IMR-90 (cell line): Measurements from ENCODE around the gene SPI1. TPM values are rescaled to one million over a fixed set of nuclear protein-coding genes. Genes with fewer than 3 reads are reported as not detected.

Experiments used
- ATAC-seq: fragments of 200-7000 bp; cut with Tn5 transposase; 2 replicates; pipeline ENCODE4 v1.9.1; 2020; ENCODE audit warnings: low read depth, mild to moderate bottlenecking, moderate library complexity
- BruUV-seq: library from RNA; stranded (reverse); fragments of 400-500 nt; replicated peaks from 2 replicates; lab custom pipeline; 2021; lab: Mats Ljungman, UMichigan
- CTCF ChIA-PET: fragments of 300-600 bp; formaldehyde crosslinking; extraction: SDS; loops from one replicate; lab custom pipeline; 2021; ENCODE audit warnings: antibody characterized with exemption; lab: Yijun Ruan, JAX
- POLR2A ChIA-PET: fragments of 300-600 bp; sonication (Branson Sonifier 250); formaldehyde crosslinking; loops from one replicate; lab custom pipeline; 2022; ENCODE audit warnings: antibody characterized with exemption; ENCODE audit not compliant: unreplicated experiment; lab: Charles Lee
- DNase-seq: peaks from one replicate; pipeline ENCODE4 v3.0.0; 2013
- H2AFZ ChIP-seq: replicated peaks from 2 replicates; pipeline ENCODE3; 2013; ENCODE audit warnings: low read length, mild to moderate bottlenecking; ENCODE audit not compliant: poor library complexity
- H2AK5ac ChIP-seq: 2 replicates; pipeline ENCODE4 v1.6.1; 2013; ENCODE audit warnings: low read depth, low read length, inconsistent platforms
- H2AK9ac ChIP-seq: replicated peaks from 2 replicates; pipeline ENCODE3; 2013; ENCODE audit warnings: mild to moderate bottlenecking, low read depth, low read length, moderate library complexity; ENCODE audit not compliant: poor library complexity
- H2BK120ac ChIP-seq: 2 replicates; pipeline ENCODE4 v1.6.1; 2013; ENCODE audit warnings: low read depth, low read length, inconsistent platforms
- H2BK15ac ChIP-seq: 3 replicates; pipeline ENCODE4 v1.6.1; 2013; ENCODE audit warnings: low read depth, low read length, inconsistent platforms
- H2BK20ac ChIP-seq: 2 replicates; pipeline ENCODE4 v1.6.1; 2013; ENCODE audit warnings: low read depth, mild to moderate bottlenecking, inconsistent platforms, low read length, moderate library complexity
- H2BK5ac ChIP-seq: 2 replicates; pipeline ENCODE4 v1.6.1; 2013; ENCODE audit warnings: mild to moderate bottlenecking, low read depth, low read length, inconsistent platforms; ENCODE audit not compliant: poor library complexity, severe bottlenecking
- H3K14ac ChIP-seq: replicated peaks from 2 replicates; pipeline ENCODE4 v1.6.1; 2013; ENCODE audit warnings: low read depth, low read length, inconsistent platforms
- H3K18ac ChIP-seq: 2 replicates; pipeline ENCODE4 v1.6.1; 2013; ENCODE audit warnings: low read depth, low read length, control low read depth
- H3K23ac ChIP-seq: 2 replicates; pipeline ENCODE4 v1.6.1; 2013; ENCODE audit warnings: low read depth, low read length, inconsistent platforms
- H3K27ac ChIP-seq: 2 replicates; pipeline ENCODE4 v1.5.1; 2013; ENCODE audit warnings: mild to moderate bottlenecking, control low read depth, low read length; ENCODE audit not compliant: insufficient read depth
- H3K27me3 ChIP-seq: 2 replicates; pipeline ENCODE4 v1.6.1; 2013; ENCODE audit warnings: low read length; ENCODE audit not compliant: control insufficient read depth, insufficient read depth
- H3K36me3 ChIP-seq: 2 replicates; pipeline ENCODE4 v1.6.1; 2013; ENCODE audit warnings: low read length, mixed read lengths; ENCODE audit not compliant: control insufficient read depth, insufficient read depth
- H3K4ac ChIP-seq: 2 replicates; pipeline ENCODE4 v1.6.1; 2013; ENCODE audit warnings: low read depth, low read length, inconsistent platforms
- H3K4me1 ChIP-seq: 2 replicates; pipeline ENCODE4 v1.6.1; 2013; ENCODE audit warnings: low read length, mixed read lengths; ENCODE audit not compliant: control insufficient read depth, insufficient read depth
- H3K4me2 ChIP-seq: 2 replicates; pipeline ENCODE4 v1.6.1; 2013; ENCODE audit warnings: low read depth, mild to moderate bottlenecking, control low read depth, low read length, moderate library complexity
- H3K4me3 ChIP-seq: 2 replicates; pipeline ENCODE4 v1.5.1; 2013; ENCODE audit warnings: low read depth, mild to moderate bottlenecking, control low read depth, low read length, moderate library complexity; ENCODE audit not compliant: insufficient read depth
- H3K56ac ChIP-seq: 2 replicates; pipeline ENCODE4 v1.6.1; 2013; ENCODE audit warnings: low read length, inconsistent platforms; ENCODE audit not compliant: insufficient read depth; ENCODE audit errors: extremely low read depth
- H3K79me1 ChIP-seq, 2 experiments: 2 replicates each; pipeline ENCODE4 v1.6.1; 2013; ENCODE audit warnings: low read length in 2 of 2, inconsistent platforms in 1 of 2, low read depth in 1 of 2
- H3K9ac ChIP-seq: 2 replicates; pipeline ENCODE4 v1.6.1; 2013; ENCODE audit warnings: low read depth, low read length, control low read depth
- H3K9me1 ChIP-seq: 2 replicates; pipeline ENCODE4 v1.6.1; 2013; ENCODE audit warnings: low read length, inconsistent platforms; ENCODE audit not compliant: insufficient read depth
- H3K9me3 ChIP-seq: 2 replicates; pipeline ENCODE4 v1.6.1; 2013; ENCODE audit warnings: low read length; ENCODE audit not compliant: control insufficient read depth, insufficient read depth
- H4K20me1 ChIP-seq: 2 replicates; pipeline ENCODE4 v1.6.1; 2013; ENCODE audit warnings: low read length, inconsistent platforms; ENCODE audit not compliant: insufficient read depth
- H4K5ac ChIP-seq: 2 replicates; pipeline ENCODE4 v1.6.1; 2013; ENCODE audit warnings: mild to moderate bottlenecking, low read depth, low read length, control low read depth
- H4K8ac ChIP-seq, 2 experiments: 2 replicates each; pipeline ENCODE4 v1.6.1; 2013; ENCODE audit warnings: low read depth in 2 of 2, low read length in 2 of 2, control low read depth in 1 of 2, inconsistent platforms in 1 of 2
- H4K91ac ChIP-seq: 2 replicates; pipeline ENCODE4 v1.6.1; 2013; ENCODE audit warnings: low read depth, low read length, inconsistent platforms; ENCODE audit not compliant: insufficient read depth
- BHLHE40 ChIP-seq: fragments of 150-350 bp; IDR thresholded peaks from 2 replicates; pipeline ENCODE4 v1.6.1; 2016; ENCODE audit warnings: mild to moderate bottlenecking, low read depth, low read length
- CEBPB ChIP-seq: IDR thresholded peaks from 2 replicates; pipeline ENCODE4 v1.6.1; 2012; ENCODE audit warnings: low read depth, low read length, improper control_type of control experiment
- CHD1 ChIP-seq: IDR thresholded peaks from 2 replicates; pipeline ENCODE4 v1.6.1; 2012; ENCODE audit warnings: low read depth, low read length, improper control_type of control experiment
- FOS ChIP-seq: fragments of 150-350 bp; IDR thresholded peaks from 2 replicates; pipeline ENCODE4 v1.6.1; 2016; ENCODE audit warnings: low read depth, low read length
- MAZ ChIP-seq: IDR thresholded peaks from 2 replicates; pipeline ENCODE4 v1.6.1; 2012; ENCODE audit warnings: low read depth, mild to moderate bottlenecking, low read length, improper control_type of control experiment, moderate library complexity, borderline replicate concordance
- MXI1 ChIP-seq: IDR thresholded peaks from 2 replicates; pipeline ENCODE4 v1.6.1; 2012; ENCODE audit warnings: low read depth, mild to moderate bottlenecking, low read length, moderate library complexity, borderline replicate concordance
- POLR2A ChIP-seq: IDR thresholded peaks from 2 replicates; pipeline ENCODE4 v1.6.1; 2012; ENCODE audit warnings: mild to moderate bottlenecking, low read depth, low read length
- RAD21 ChIP-seq: IDR thresholded peaks from 2 replicates; pipeline ENCODE4 v1.6.1; 2012; ENCODE audit warnings: low read length, improper control_type of control experiment
- RCOR1 ChIP-seq: IDR thresholded peaks from 2 replicates; pipeline ENCODE4 v1.6.1; 2012; ENCODE audit warnings: mild to moderate bottlenecking, low read length, improper control_type of control experiment; ENCODE audit not compliant: insufficient replicate concordance
- RFX5 ChIP-seq: IDR thresholded peaks from 2 replicates; pipeline ENCODE4 v1.8.0; 2012; ENCODE audit warnings: low read depth, mild to moderate bottlenecking, low read length, moderate library complexity
- SMC3 ChIP-seq: fragments of 150-350 bp; IDR thresholded peaks from 2 replicates; pipeline ENCODE4 v1.6.1; 2016; ENCODE audit warnings: low read depth, mild to moderate bottlenecking, antibody characterized with exemption, low read length, moderate library complexity
- WGBS, 2 experiments: methylation state at CpG; one replicate each; pipeline versions ENCODE4 v1.1.5 to v1.1.7; 2013; ENCODE audit warnings: missing lambda C conversion rate in 2 of 2; ENCODE audit not compliant: insufficient read length in 1 of 2; ENCODE audit errors: extremely low coverage in 2 of 2; 5-methylcytosine and 5-hydroxymethylcytosine counted together
- dilution Hi-C: fragments of 300-500 bp; cut with HindIII; formaldehyde crosslinking; loops from one replicate; pipeline ENCODE4 v1.14.3; 2018; ENCODE audit warnings: low sequenced_read_pairs; ENCODE audit not compliant: unreplicated experiment
- in situ Hi-C: fragments of 300-500 bp; cut with MboI; formaldehyde crosslinking; loops from 3 replicates; pipeline ENCODE4 v1.14.3; 2019; ENCODE audit warnings: low sequenced_read_pairs, inconsistent platforms, mixed read lengths
- intact Hi-C: fragments of 100-400 bp; cut with micrococcal nuclease; formaldehyde crosslinking; loops from 2 replicates; pipeline ENCODE4 v1.10.0; 2022
- polyA plus RNA-seq, 3 experiments: library from polyadenylated mRNA; depleted of rRNA; stranded (reverse); fragments of >200 nt; gene quantifications; 2 replicates each; pipeline ENCODE4 v1.2.3, GENCODE V29; 2012; ENCODE audit warnings: low replicate concordance in 1 of 3
- total RNA-seq: library from RNA; depleted of rRNA; stranded (reverse); fragments of >200 nt; gene quantifications from 2 replicates; pipeline ENCODE4 v1.2.3, GENCODE V29; 2012
- TF ChIP-seq, protein P1 (sequence below): fragments of 150-350 bp; IDR thresholded peaks from 2 replicates; pipeline ENCODE4 v1.6.1; 2016; ENCODE audit warnings: low read depth, mild to moderate bottlenecking, low read length, moderate library complexity, borderline replicate concordance
- TF ChIP-seq, protein P2 (sequence below): fragments of 150-350 bp; IDR thresholded peaks from 2 replicates; pipeline ENCODE4 v1.6.1; 2017; ENCODE audit warnings: mild to moderate bottlenecking, antibody characterized with exemption, low read length, low read depth
- TF ChIP-seq, protein P3 (sequence below): conservative IDR thresholded peaks from 2 replicates; pipeline ENCODE4 v1.5.1; 2012; ENCODE audit warnings: mild to moderate bottlenecking, low read depth, low read length, improper control_type of control experiment

SPI1 gene
- total and polyA plus RNA-seq, 2 of the 4 experiments (the other 2 are of a cell fraction), result not detected

DNA sequence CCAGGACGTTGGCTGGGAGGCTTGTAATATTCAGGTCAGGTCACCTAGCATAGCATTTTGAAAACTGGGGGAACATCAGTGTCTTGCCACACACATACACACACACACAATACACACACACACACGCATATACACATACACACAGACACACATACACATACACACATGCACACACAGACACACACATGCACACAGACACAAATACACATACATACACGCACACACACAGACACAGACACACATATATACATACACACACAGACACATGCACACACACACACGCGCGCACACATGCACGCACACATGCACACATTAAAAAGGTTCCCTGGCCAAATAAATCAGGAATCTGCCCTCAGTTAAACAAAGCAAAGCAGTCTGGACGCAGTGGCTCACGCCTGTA, 38.3 kb downstream of the SPI1 start:
- no peaks in the 10 kb centered on the region for H3K79me1 ChIP-seq
- no peak overlapping the region for H3K23ac ChIP-seq
- CTCF ChIA-PET, result no interaction called here
- no peaks in the 10 kb centered on the region for H3K9me3 ChIP-seq
- no peaks in the 10 kb centered on the region for H3K4me1 ChIP-seq
- H2AFZ ChIP-seq, result no peak overlapping the region
- H3K9ac ChIP-seq, result no peak overlapping the region
- intact Hi-C loops (no loop called here), in situ Hi-C loops (no loop called here), dilution Hi-C loops (no loop called here)
- no peak overlapping the region for H3K18ac ChIP-seq
- H2BK20ac ChIP-seq, result no peak overlapping the region
- peak overlapping the region; percentile 49 for H2BK5ac ChIP-seq
- no peaks in the 10 kb centered on the region for H3K36me3 ChIP-seq
- TF ChIP-seq RCOR1 (no peak), SMC3 (no peak), POLR2A (no peak), RFX5 (no peak), CEBPB (no peak), RAD21 (no peak), MXI1 (no peak), MAZ (no peak), CHD1 (no peak), FOS (no peak), BHLHE40 (no peak)
- TF ChIP-seq, protein P1, sequence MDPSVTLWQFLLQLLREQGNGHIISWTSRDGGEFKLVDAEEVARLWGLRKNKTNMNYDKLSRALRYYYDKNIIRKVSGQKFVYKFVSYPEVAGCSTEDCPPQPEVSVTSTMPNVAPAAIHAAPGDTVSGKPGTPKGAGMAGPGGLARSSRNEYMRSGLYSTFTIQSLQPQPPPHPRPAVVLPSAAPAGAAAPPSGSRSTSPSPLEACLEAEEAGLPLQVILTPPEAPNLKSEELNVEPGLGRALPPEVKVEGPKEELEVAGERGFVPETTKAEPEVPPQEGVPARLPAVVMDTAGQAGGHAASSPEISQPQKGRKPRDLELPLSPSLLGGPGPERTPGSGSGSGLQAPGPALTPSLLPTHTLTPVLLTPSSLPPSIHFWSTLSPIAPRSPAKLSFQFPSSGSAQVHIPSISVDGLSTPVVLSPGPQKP, result no peak
- TF ChIP-seq, protein P2, sequence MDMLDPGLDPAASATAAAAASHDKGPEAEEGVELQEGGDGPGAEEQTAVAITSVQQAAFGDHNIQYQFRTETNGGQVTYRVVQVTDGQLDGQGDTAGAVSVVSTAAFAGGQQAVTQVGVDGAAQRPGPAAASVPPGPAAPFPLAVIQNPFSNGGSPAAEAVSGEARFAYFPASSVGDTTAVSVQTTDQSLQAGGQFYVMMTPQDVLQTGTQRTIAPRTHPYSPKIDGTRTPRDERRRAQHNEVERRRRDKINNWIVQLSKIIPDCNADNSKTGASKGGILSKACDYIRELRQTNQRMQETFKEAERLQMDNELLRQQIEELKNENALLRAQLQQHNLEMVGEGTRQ, result no peak
- TF ChIP-seq, protein P3, sequence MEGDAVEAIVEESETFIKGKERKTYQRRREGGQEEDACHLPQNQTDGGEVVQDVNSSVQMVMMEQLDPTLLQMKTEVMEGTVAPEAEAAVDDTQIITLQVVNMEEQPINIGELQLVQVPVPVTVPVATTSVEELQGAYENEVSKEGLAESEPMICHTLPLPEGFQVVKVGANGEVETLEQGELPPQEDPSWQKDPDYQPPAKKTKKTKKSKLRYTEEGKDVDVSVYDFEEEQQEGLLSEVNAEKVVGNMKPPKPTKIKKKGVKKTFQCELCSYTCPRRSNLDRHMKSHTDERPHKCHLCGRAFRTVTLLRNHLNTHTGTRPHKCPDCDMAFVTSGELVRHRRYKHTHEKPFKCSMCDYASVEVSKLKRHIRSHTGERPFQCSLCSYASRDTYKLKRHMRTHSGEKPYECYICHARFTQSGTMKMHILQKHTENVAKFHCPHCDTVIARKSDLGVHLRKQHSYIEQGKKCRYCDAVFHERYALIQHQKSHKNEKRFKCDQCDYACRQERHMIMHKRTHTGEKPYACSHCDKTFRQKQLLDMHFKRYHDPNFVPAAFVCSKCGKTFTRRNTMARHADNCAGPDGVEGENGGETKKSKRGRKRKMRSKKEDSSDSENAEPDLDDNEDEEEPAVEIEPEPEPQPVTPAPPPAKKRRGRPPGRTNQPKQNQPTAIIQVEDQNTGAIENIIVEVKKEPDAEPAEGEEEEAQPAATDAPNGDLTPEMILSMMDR, result no peak
- H3K56ac ChIP-seq, result no peak overlapping the region
- no peaks in the 10 kb centered on the region; the same call in 1 of the 2 replicates for H4K20me1 ChIP-seq
- no peak overlapping the region for H2BK120ac ChIP-seq
- no TSS peak for BruUV-seq
- no peak overlapping the region for H3K4me3 ChIP-seq
- H3K4ac ChIP-seq, result no peak overlapping the region
- WGBS, 2 experiments, result 93% methylated on average over 5 of the region's 9 CpGs; no CpG with 5 or more reads in 1 of the 2 experiments
- no peak overlapping the region for H3K14ac ChIP-seq
- H3K9me1 ChIP-seq, result no peaks in the 10 kb centered on the region
- no peak overlapping the region for H4K91ac ChIP-seq
- H4K5ac ChIP-seq, result no peak overlapping the region
- H3K27ac ChIP-seq, result no peak overlapping the region
- DNase-seq (no peak), ATAC-seq (no peak)
- H2AK9ac ChIP-seq, result no peak overlapping the region
- POLR2A ChIA-PET, result no interaction called here
- peaks cover 7% of the 10 kb centered on the region; the same call in 1 of the 2 replicates for H3K27me3 ChIP-seq
- H3K4me2 ChIP-seq, result no peak overlapping the region
- H4K8ac ChIP-seq, result no peak overlapping the region
- no peak overlapping the region for H2AK5ac ChIP-seq
- no peak overlapping the region for H2BK15ac ChIP-seq
